ENCODE results near the gene DHRS11.

DHRS11 gene, protein sequence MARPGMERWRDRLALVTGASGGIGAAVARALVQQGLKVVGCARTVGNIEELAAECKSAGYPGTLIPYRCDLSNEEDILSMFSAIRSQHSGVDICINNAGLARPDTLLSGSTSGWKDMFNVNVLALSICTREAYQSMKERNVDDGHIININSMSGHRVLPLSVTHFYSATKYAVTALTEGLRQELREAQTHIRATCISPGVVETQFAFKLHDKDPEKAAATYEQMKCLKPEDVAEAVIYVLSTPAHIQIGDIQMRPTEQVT

DNA sequence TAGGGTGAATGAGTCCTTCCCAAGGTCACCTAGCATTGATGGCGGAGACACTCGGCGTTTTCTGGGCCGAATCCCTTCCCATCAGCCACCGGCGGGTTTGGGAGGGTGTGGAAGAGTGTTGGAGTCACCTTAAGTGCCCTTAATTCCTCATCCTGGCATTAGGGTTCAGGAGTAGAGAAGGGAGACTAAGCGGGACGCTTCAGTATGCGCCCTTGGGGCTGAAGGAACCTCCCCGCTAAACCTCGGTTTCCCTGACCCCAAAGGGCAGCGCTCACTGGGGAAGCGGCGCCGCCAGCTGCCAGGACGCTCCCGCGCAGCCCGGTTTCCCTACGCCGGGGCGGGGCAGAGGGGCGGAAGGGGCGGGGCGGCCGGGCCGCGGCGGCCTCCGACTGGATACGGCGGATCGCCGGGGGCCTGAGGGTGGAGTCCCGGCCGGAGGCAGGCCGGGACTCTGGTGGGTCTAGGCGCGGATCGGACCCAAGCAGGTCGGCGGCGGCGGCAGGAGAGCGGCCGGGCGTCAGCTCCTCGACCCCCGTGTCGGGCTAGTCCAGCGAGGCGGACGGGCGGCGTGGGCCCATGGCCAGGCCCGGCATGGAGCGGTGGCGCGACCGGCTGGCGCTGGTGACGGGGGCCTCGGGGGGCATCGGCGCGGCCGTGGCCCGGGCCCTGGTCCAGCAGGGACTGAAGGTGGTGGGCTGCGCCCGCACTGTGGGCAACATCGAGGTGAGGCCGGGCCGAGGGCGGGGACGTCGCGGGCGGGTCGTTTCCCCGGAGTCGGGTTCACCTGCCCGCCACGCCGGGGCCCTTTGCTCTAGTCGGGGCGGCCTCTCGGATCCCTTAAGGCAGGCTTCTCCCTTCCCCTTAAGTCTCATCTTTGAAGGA is at the start of gene DHRS11:
DHRS11 (plus strand) TSS at position 446 of the 882 bp plus-strand sequence; CDS start at position 577, 131 bp downstream.
- Mint-ChIP-seq H3K4me3 (peak within 1 kb of the TSS; percentile 81), H3K27ac (peak within 1 kb of the TSS; percentile 59), H3K27me3 (no peaks in the 10 kb centered on the region), H3K4me1 (peaks cover 35% of the 10 kb centered on the region), H3K9me3 (no peaks in the 10 kb centered on the region), H3K36me3 (ENCODE audit: low read depth) (peaks cover 34% of the 10 kb centered on the region)
- ATAC-seq, result peak; percentile 96
- peak; percentile 89 for DNase-seq

DNA sequence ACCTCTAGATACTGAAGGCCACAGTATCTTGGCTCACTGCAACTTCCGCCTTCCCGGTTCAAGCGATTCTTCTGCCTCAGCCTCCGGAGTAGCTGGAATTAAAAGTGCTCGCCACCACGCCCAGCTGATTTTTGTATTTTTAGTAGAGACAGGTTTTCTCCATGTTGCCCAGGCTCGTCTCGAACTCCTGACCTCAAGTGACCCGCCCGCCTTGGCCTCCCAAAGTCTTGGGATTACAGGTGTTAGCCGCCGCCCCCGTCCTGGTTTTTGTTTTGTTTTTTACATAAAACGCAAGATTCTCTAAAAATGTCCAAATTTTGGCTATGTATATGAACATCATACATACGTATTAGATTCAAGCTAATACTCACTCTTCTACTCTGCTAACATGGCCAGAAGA is 48.9 kb upstream of the DHRS11 start:
- Mint-ChIP-seq H3K9me3 (no peaks in the 10 kb centered on the region), H3K27me3 (no peaks in the 10 kb centered on the region), H3K4me1 (peaks cover 36% of the 10 kb centered on the region), H3K4me3 (no peak overlapping the region), H3K27ac (no peak overlapping the region), H3K36me3 (ENCODE audit: low read depth) (peaks cover 30% of the 10 kb centered on the region)
- DNase-seq (no peak), ATAC-seq (no peak)

DNA sequence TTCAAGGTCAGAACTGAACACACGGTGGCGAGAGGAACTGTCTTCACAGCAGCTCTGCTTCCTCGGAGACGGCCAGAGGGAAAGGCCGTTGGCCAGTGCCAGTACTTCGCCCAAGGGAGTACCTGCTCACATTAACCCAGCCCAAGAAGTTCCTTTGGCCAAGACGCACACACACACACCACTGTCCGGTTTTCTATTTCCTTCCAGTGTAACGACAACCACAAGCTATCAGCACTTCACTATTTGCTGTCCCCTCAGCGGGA is 47.7 kb upstream of the DHRS11 start:
- peaks cover 31% of the 10 kb centered on the region for H3K36me3 Mint-ChIP-seq (ENCODE audit: low read depth)
- H3K4me3 Mint-ChIP-seq, result peak overlapping the region; percentile 97
- no peaks in the 10 kb centered on the region for H3K9me3 Mint-ChIP-seq
- no peaks in the 10 kb centered on the region for H3K27me3 Mint-ChIP-seq
- H3K4me1 Mint-ChIP-seq, result peaks cover 42% of the 10 kb centered on the region
- no peak for ATAC-seq
- peak overlapping the region; percentile 98 for H3K27ac Mint-ChIP-seq
- no peak for DNase-seq

DNA sequence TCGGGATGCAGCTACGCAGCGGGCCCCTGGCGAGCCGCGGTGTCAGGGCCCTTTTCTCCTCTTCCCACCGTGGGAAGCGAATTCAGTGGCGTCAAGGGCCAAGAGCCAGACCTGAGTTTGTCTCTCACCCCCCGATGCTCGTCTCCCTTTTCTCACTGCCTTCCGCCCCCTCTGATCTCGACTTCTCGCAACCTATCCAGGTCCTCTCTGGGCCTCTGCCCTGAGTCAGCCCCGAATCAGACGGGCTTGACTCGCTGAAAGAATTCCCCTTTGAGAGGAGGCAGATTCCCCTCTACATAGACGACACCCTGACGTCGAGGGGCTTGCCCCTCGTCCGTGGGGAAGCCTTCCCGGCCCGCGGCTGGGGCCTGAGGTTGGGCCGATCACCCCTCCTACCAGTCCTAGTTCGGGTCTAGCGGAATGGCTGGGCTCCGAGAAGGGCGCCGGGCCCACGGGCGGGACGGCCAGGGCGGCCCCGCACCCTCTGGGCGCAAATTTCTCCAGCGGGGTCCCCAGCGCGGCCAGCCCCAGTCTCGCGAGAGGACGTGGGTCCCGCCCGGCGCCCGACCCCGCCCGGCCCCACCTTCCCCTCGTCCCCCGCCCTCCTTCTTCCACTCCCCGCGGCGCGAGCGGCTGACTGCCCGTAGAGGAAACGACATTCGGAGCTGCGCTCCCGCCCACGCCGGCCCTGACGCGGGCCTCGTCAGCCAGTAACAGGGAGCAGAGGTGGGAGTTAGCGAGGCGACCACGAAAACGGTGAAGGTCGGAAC is 47.2 kb upstream of the DHRS11 start, which contains the start of gene GGNBP2:
GGNBP2 (plus strand) TSS at position 613 of the 770 bp plus-strand sequence. CDS start 806 bp downstream, outside the sequence.
- Mint-ChIP-seq H3K4me3 (peak within 1 kb of the TSS; percentile 97), H3K36me3 (ENCODE audit: low read depth) (peaks cover 34% of the 10 kb centered on the region), H3K4me1 (peaks cover 44% of the 10 kb centered on the region), H3K9me3 (no peaks in the 10 kb centered on the region), H3K27me3 (no peaks in the 10 kb centered on the region), H3K27ac (peak within 1 kb of the TSS; percentile 98)
- ATAC-seq, result peak; percentile 69
- peak; percentile 95 for DNase-seq

DNA sequence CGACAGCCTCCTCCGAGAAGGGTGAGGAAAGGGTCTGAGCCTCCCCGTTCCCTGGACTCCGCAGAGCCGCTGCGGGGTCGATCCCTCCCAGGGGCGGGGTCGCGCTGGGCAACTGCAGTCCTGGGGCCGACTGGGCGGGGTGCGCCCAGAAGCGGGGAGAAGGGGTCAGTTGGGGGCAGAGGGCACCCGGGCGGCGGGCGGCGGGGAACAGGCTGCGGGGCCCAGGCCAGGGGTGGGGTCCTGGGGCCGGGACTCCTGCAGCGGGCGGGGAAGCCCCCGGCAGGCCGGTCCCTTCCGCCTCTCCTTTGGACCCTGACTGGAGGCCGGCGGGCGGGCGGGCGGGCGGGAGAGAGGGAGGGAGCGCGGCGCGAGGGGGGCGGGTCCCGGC is 46.6 kb upstream of the DHRS11 start:
- H3K27ac Mint-ChIP-seq, result peak overlapping the region; percentile 98
- H3K4me1 Mint-ChIP-seq, result peaks cover 46% of the 10 kb centered on the region

DNA sequence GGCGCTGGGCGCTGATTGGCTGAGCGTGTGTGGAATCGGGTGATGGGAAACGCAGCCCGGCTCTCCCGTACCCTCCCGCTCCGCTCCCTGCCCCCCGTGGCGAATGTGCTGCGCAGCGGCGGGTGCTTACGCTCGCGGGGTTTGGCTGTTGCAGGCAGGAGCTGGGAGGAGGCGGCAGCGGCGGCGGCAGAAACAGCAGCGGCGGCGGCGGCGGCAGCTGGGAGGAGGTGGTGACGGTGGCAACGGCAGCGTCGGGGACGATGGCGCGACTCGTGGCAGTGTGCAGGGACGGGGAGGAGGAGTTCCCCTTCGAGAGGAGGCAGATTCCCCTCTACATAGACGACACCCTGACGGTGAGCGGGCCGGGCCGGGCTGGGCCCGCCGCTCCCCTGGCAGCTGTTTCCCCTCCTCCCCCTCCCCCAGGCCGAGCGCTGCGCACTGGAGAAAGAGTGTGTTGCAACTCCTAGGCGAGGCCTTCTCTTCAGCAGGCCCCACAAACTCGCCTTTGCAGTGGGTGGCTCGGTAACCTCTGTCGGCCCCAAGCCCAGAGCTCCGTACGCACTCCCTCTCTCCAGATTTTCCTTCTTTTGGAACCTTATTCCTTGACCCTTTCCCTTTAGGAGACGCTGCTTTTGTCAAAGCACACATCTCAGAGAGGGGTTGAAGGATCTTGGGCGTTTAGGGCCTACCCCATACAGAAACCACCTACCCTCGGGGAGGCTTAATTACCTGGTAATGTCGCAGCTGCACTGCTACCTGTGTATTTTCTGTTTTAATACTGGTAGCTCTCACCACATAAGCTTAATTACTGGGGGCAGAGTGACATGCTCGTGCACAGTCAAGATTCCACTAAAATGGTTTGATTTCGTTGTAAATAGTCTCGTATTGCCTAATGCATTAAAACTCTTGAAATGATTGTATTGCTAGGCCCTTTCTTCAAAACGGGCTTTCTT is 45.9 kb upstream of the DHRS11 start:
- peaks cover 53% of the 10 kb centered on the region for H3K4me1 Mint-ChIP-seq
- DNase-seq (peak; percentile 97), ATAC-seq (peak; percentile 83)
- peak overlapping the region; percentile 94 for H3K27ac Mint-ChIP-seq
- H3K36me3 Mint-ChIP-seq (ENCODE audit: low read depth), result peaks cover 39% of the 10 kb centered on the region
- H3K4me3 Mint-ChIP-seq, result peak overlapping the region; percentile 97
- no peaks in the 10 kb centered on the region for H3K9me3 Mint-ChIP-seq
- H3K27me3 Mint-ChIP-seq, result no peaks in the 10 kb centered on the region

More for the DNA sequence above, 46.6 kb upstream of the DHRS11 start:
- Mint-ChIP-seq H3K9me3 (no peaks in the 10 kb centered on the region), H3K36me3 (ENCODE audit: low read depth) (peaks cover 36% of the 10 kb centered on the region), H3K4me3 (peak overlapping the region; percentile 97), H3K27me3 (no peaks in the 10 kb centered on the region)
- ATAC-seq (no peak), DNase-seq (no peak)

DNA sequence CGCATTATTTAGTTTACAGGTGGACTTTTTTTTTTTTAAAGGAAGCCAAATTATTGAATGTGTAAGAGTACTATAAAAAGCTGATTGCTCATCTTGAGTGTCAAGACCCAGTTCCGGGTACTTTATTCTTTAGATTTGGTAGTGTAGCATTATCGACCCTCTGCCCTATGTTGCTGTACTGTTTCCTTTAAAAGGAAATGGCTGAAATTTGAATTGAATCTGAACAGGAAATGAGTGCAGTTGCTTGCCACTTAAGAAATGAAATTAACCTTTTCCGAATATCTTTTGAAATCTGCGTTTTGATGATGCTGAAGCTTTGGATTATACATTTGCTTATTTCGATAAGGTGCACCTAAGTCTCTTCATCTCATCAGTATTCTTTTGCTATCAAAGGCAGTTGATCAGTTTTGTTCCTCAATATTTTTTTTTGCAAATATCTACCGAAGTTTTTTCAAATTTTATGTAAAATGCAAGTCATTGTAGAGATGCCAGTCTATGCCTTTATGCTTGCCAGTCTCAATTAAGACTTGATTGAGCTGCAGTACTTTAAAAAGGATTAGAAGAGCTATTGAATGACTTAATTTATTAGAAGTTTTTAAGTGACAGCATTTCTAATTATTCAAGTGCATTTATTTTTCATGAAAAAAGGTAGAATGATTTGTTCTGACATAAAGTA is 45.1 kb upstream of the DHRS11 start:
- Mint-ChIP-seq H3K36me3 (ENCODE audit: low read depth) (peaks cover 41% of the 10 kb centered on the region), H3K4me1 (peaks cover 58% of the 10 kb centered on the region), H3K27me3 (no peaks in the 10 kb centered on the region), H3K9me3 (no peaks in the 10 kb centered on the region), H3K4me3 (peak overlapping the region; percentile 97), H3K27ac (peak overlapping the region; percentile 94)
- ATAC-seq (no peak), DNase-seq (no peak)

DNA sequence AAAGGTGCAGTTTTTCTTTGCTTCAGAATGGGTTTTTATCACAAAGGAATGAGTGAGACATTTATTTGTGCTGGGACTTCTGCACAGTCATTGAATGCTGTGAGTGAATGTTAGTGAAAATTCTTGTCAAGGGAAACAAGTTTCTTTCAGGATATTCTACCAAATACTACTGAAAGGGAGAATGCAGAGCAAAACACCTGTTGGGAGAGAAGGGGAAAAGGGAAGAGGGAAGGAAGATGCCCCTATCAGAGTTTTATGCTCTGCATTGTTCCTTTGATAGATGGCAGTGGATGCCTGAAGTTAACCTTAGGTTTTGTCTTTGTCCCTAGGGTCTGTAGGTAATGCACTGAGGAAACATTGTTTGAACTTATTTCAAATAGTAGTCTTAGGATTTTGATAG is 43.9 kb upstream of the DHRS11 start:
- DNase-seq (no peak), ATAC-seq (no peak)
- H3K27me3 Mint-ChIP-seq, result no peaks in the 10 kb centered on the region
- peaks cover 45% of the 10 kb centered on the region for H3K36me3 Mint-ChIP-seq (ENCODE audit: low read depth)
- H3K9me3 Mint-ChIP-seq, result no peaks in the 10 kb centered on the region
- H3K4me3 Mint-ChIP-seq, result peak overlapping the region; percentile 97
- H3K27ac Mint-ChIP-seq, result peak overlapping the region; percentile 94
- peaks cover 69% of the 10 kb centered on the region for H3K4me1 Mint-ChIP-seq

DNA sequence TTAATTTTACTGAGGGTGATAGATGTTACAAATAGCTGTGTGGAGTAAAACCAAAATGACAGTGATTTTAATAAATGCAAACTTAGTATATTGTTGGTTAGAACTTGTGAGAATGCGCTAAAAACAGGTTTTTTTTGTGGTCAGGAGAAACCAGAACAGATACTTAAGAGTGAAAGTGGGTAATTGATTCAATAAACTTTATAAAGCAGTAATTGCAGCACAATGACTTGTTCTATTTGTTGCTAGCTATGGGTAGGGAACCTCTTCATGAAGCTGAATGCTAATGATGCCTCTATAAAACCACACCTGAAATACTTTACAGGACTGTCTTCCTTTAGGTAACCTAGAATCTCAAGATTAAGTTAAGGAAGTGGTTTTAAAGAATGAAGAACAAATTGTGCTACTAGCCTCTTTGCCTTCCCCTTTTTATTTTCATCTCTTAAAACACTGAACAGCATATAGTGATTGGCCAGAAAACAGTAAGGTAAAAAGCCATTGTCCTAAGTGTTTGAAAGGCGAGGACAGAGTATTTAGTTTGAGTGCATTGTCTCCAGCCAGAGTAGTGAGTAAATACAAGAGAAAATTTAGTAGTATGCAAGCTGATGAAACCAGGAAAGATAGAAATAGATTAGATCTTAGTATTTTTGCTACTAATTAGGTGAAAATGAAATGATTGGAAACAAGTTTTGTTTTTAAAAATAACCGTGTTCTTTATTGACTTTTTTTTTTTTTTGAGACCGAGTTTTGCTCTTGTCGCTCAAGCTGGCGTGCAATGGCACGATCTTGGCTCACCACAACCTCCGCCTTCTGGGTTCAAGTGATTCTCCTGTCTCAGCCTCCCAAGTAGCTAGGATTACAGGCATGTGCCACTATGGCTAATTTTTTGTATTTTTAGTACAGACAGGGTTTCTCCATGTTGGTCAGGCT is 40.9 kb upstream of the DHRS11 start:
- no peaks in the 10 kb centered on the region for H3K9me3 Mint-ChIP-seq
- peak; percentile 29 for ATAC-seq
- H3K27ac Mint-ChIP-seq, result peak overlapping the region; percentile 79
- H3K4me1 Mint-ChIP-seq, result peaks cover 76% of the 10 kb centered on the region
- no peaks in the 10 kb centered on the region for H3K27me3 Mint-ChIP-seq
- peaks cover 52% of the 10 kb centered on the region for H3K36me3 Mint-ChIP-seq (ENCODE audit: low read depth)
- no peak for DNase-seq
- H3K4me3 Mint-ChIP-seq, result peak overlapping the region; percentile 50

DNA sequence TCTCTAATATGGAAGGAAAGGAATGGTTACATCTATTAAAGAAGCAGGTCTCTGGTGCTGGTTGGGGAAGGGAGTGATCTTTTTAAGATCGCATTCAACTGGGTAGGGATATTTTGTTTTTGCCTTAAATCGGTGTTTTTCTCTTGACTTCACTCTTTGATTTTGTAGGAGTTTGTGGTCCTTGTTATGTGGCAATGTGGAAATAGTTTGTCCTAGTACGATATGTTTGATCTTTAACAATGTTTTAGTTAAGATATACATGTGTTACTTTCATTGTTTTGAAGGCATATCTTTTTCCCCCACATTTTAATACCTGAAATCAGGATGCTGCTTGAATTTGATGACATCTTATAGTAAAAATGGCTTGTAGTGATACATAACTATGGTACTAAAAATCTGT is 38.2 kb upstream of the DHRS11 start:
- Mint-ChIP-seq H3K4me3 (no peak overlapping the region), H3K4me1 (peaks cover 59% of the 10 kb centered on the region), H3K9me3 (no peaks in the 10 kb centered on the region), H3K36me3 (ENCODE audit: low read depth) (peaks cover 49% of the 10 kb centered on the region), H3K27ac (peak overlapping the region; percentile 33), H3K27me3 (no peaks in the 10 kb centered on the region)
- ATAC-seq (no peak), DNase-seq (no peak)

DNA sequence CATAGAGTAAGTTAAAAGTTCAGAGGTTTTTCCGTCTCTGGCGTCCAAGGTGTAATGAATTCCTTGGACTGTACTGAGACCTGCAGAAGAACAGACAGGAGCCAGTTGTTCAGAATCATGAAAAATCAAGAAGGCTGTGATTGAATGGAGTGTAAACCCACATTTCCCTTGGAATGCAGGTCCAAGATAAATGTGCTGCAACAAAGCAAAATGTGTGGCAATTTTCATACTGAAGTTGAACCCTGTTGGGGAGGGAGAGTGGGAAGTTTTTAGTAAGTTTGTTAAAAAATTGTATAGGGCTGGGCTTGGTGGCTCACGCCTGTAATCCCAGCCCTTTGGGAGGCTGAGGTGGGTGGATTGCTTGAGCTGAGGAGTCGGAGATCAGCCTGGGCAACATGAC is 25.6 kb upstream of the DHRS11 start:
- H3K27me3 Mint-ChIP-seq, result no peaks in the 10 kb centered on the region
- H3K36me3 Mint-ChIP-seq (ENCODE audit: low read depth), result peaks cover 62% of the 10 kb centered on the region
- H3K4me3 Mint-ChIP-seq, result no peak overlapping the region
- H3K9me3 Mint-ChIP-seq, result no peaks in the 10 kb centered on the region
- H3K4me1 Mint-ChIP-seq, result peaks cover 10% of the 10 kb centered on the region
- peak overlapping the region; percentile 50 for H3K27ac Mint-ChIP-seq
- DNase-seq, result no peak
- no peak for ATAC-seq

DNA sequence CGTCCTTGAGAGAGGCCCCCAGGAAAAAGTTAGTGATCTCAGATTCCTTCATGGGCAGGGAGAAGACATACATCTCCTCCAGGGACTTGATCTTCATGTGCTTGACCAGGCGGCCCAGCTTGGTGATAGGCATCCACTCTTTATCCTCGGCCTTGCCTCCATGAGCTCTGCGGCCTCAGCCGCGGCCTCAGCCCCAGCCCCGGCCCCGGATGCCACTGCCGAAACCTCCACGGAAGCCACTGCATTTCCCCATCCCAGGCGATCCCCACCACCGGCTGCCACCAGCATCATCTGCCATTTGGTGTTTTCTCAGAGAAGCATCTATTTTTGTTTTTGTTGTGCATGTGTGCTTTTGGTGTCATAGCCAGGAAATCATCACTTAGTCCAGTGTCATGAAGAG is 16.7 kb upstream of the DHRS11 start:
- no peak for ATAC-seq
- Mint-ChIP-seq H3K36me3 (ENCODE audit: low read depth) (peaks cover 47% of the 10 kb centered on the region), H3K4me1 (no peaks in the 10 kb centered on the region), H3K27me3 (no peaks in the 10 kb centered on the region), H3K9me3 (no peaks in the 10 kb centered on the region), H3K4me3 (no peak overlapping the region), H3K27ac (no peak overlapping the region)
- DNase-seq, result no peak
